GM23248 (cell line): ENCODE results near the gene GALNT17.

ENCODE experiments used
- EZH2 ChIP-seq: fragments of 200-600 bp; sonication (generic); IDR thresholded peaks from 2 replicates; pipeline ENCODE4 v1.6.1; 2018; ENCODE audit warnings: antibody characterized with exemption, mild to moderate bottlenecking; ENCODE audit not compliant: insufficient read depth, poor library complexity, severe bottlenecking
- EZH2phosphoT487 ChIP-seq: fragments of 200-600 bp; sonication (generic); IDR thresholded peaks from 2 replicates; pipeline ENCODE4 v1.6.1; 2018; ENCODE audit warnings: antibody characterized with exemption, moderate library complexity, mild to moderate bottlenecking, low read depth; ENCODE audit not compliant: insufficient read depth

DNA sequence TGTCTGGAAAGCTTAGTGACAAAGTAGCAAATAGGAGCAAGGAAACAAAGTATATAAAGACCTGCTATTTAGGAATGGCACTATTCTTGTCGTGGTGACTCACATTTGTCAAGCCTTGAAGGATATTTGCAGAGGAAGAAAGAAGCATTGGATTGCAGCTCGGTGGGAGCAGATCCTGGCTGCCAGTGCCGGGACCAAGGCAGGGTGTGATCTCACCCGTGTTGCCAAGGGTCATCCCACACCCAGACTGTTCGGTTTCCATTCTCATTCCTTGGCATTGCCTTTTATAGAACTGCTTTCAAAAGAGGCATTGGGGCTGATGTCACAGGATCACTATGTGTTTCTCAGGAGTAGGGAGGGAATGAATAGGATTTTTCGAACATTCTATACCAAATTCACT is 176.2 kb downstream of the GALNT17 start:
- TF ChIP-seq EZH2 (no peak), EZH2phosphoT487 (no peak)
